Sigmoid colon (tissue), 7 donors: ENCODE measurements around the gene MYO1A. TPM values are rescaled to one million over a fixed set of nuclear protein-coding genes. Genes with fewer than 3 reads are reported as not detected.
"Not testable (repeated sequence)": the region's sequence is repeated elsewhere in the genome, so short reads cannot be mapped to it uniquely, and the experiment has no call there.

Experiments used
- DNase-seq: peaks from one replicate; pipeline ENCODE4 v3.0.0-alpha.2; 2019
- H3K27ac ChIP-seq, 4 donors: fragments of 200-600 bp; sonication (generic); one replicate each; pipeline ENCODE4 v1.5.1; 2016 to 2019; ENCODE audit warnings: mild to moderate bottlenecking in 1 of 4
- H3K27me3 ChIP-seq, 3 donors: fragments of 200-600 bp; sonication (generic); one replicate each; pipeline ENCODE4 v1.5.1; 2019; ENCODE audit warnings: mild to moderate bottlenecking in 1 of 3
- H3K36me3 ChIP-seq, 4 donors: fragments of 200-600 bp; sonication (generic); one replicate each; pipeline ENCODE4 v1.5.1; 2016 to 2019
- H3K4me1 ChIP-seq, 4 donors: fragments of 200-600 bp; sonication (generic); one replicate each; pipeline ENCODE4 v1.5.1; 2017 to 2019
- H3K4me3 ChIP-seq, 4 donors: fragments of 200-600 bp; sonication (generic); one replicate each; pipeline ENCODE4 v1.5.1; 2017 to 2019; ENCODE audit warnings: mild to moderate bottlenecking in 2 of 4, moderate library complexity in 1 of 4
- H3K9me3 ChIP-seq, 4 donors: fragments of 200-600 bp in 3 of 4; sonication (generic) in 3 of 4; one replicate each; pipeline versions ENCODE4 v1.5.1 to v1.6.1; 2013 to 2019
- CTCF ChIP-seq, 4 experiments: fragments of 450-650 bp in 3 of 4; fragments of 200-600 bp in 1 of 4; IDR thresholded peaks; one replicate each; pipeline ENCODE4 v1.5.1; 2016 to 2019; ENCODE audit warnings: antibody characterized with exemption in 4 of 4, mild to moderate bottlenecking in 3 of 4, moderate library complexity in 2 of 4
- EP300 ChIP-seq, 4 donors: sonication (generic); formaldehyde crosslinking; IDR thresholded peaks; one replicate each; pipeline ENCODE4 v1.6.1; 2017; ENCODE audit warnings: antibody characterized with exemption in 4 of 4
- POLR2A ChIP-seq, 2 donors: fragments of 450-650 bp; IDR thresholded peaks; one replicate each; pipeline ENCODE4 v1.6.1; 2016; ENCODE audit warnings: antibody characterized with exemption in 2 of 2, mild to moderate bottlenecking in 2 of 2, moderate library complexity in 2 of 2
- POLR2AphosphoS5 ChIP-seq, 4 donors: sonication (generic); formaldehyde crosslinking; IDR thresholded peaks; one replicate each; pipeline ENCODE4 v1.6.1; 2017; ENCODE audit warnings: antibody characterized with exemption in 4 of 4
- WGBS, 2 donors: extraction: QIAGEN DNeasy Blood & Tissue Kit; methylation state at CpG; one replicate each; pipeline ENCODE4 v1.1.7; 2013; 5-methylcytosine and 5-hydroxymethylcytosine counted together
- intact Hi-C: fragments of 100-400 bp; cut with DNase I; formaldehyde crosslinking; loops from one replicate; pipeline ENCODE4 v1.15.1; 2023
- polyA plus RNA-seq, 3 donors: library from polyadenylated mRNA; stranded (reverse); fragments of 200-250 nt; gene quantifications; one replicate each; pipeline ENCODE4 v1.2.3, GENCODE V29; 2013
- total RNA-seq, 4 donors: library from RNA; depleted of rRNA; stranded (reverse); fragments of >200 nt; gene quantifications; one replicate each; pipeline ENCODE4 v1.1.0, GENCODE V29; 2016
- donor health status: healthy with polysubstance abuse.
- donor health status: Bipolar disorder and iron deficiency.
- donor health status: healthy.

MYO1A gene
- total and polyA plus RNA-seq, 7 donors: 0.71 to 112 (median 7.2) TPM

GRCh38 chr12:57080855-57081254 lies 30.9 kb upstream of the MYO1A start:
- Histone ChIP-seq H3K36me3 (peaks cover 0 to 7% (median 0%) of the 10 kb centered on the region in 4 donors), H3K27ac (no peak overlapping the region), H3K4me3 (no peak overlapping the region), H3K9me3 (no peaks in the 10 kb centered on the region), H3K27me3 (no peaks in the 10 kb centered on the region), H3K4me1 (peaks cover 0 to 26% (median 23%) of the 10 kb centered on the region in 4 donors)
- TF ChIP-seq CTCF (IDR thresholded peaks at IDR 0.05): no peak
- no peak for TF ChIP-seq POLR2AphosphoS5 (IDR thresholded peaks at IDR 0.05)
- no peak for TF ChIP-seq EP300 (IDR thresholded peaks at IDR 0.05)
- TF ChIP-seq POLR2A (IDR thresholded peaks at IDR 0.05): no peak
- intact Hi-C loops: no loop called here
- 96 to 98% methylated on average over 1 of the region's 1 CpG for WGBS, 2 donors
- DNase-seq: no peak

- Histone ChIP-seq H3K36me3 (peaks cover 0 to 7% (median 0%) of the 10 kb centered on the region in 4 donors), H3K4me3 (no peak overlapping the region), H3K9me3 (no peaks in the 10 kb centered on the region), H3K4me1 (peaks cover 0 to 22% (median 19%) of the 10 kb centered on the region in 4 donors), H3K27me3 (no peaks in the 10 kb centered on the region), H3K27ac (peak overlapping the region; percentile 84 to 89 (median 88))
- WGBS, 2 donors: 82 to 95% methylated on average over 1 of the region's 1 CpG
- intact Hi-C loops: no loop called here
- TF ChIP-seq CTCF (IDR thresholded peaks at IDR 0.05): no peak
- TF ChIP-seq EP300 (IDR thresholded peaks at IDR 0.05): no peak
- no peak for TF ChIP-seq POLR2A (IDR thresholded peaks at IDR 0.05)
- TF ChIP-seq POLR2AphosphoS5 (IDR thresholded peaks at IDR 0.05): no peak
- no peak for DNase-seq
These were observed 29.9 kb upstream of the MYO1A start for GRCh38 chr12:57079821-57080220.

GRCh38 chr12:57078519-57079404 lies 28.8 kb upstream of the MYO1A start, which contains the start of gene NEMP1:
TSS of gene NEMP1 (minus strand) at chr12:57078791. CDS start at chr12:57078745, 46 bp downstream.
- intact Hi-C loops: no loop called here
- DNase-seq: peak; percentile 99
- TF ChIP-seq EP300 (IDR thresholded peaks at IDR 0.05): peak in 1 of 4 donors; percentile 12
- TF ChIP-seq POLR2A (IDR thresholded peaks at IDR 0.05): peak in 1 of 2 donors; percentile 11
- TF ChIP-seq CTCF (IDR thresholded peaks at IDR 0.05): no peak
- TF ChIP-seq POLR2AphosphoS5 (IDR thresholded peaks at IDR 0.05): peak; percentile 42 to 75 (median 74)

GRCh38 chr12:57073566-57074450 lies 23.9 kb upstream of the MYO1A start:
- H3K27ac ChIP-seq: peak overlapping the region; percentile 73 to 85 (median 78)
- WGBS, 2 donors: 94 to 98% methylated on average over 6 of the region's 6 CpGs

More at GRCh38 chr12:57078519-57079404, 28.8 kb upstream of the MYO1A start, which contains the start of gene NEMP1:
- Histone ChIP-seq H3K27me3 (no peaks in the 10 kb centered on the region), H3K4me1 (peaks cover 0 to 22% (median 21%) of the 10 kb centered on the region in 4 donors), H3K27ac (peak within 1 kb of the TSS; percentile 84 to 89 (median 88)), H3K36me3 (peaks cover 0 to 7% (median 0%) of the 10 kb centered on the region in 4 donors), H3K9me3 (no peaks in the 10 kb centered on the region), H3K4me3 (peak within 1 kb of the TSS; percentile 67 to 87 (median 82))
- WGBS, 2 donors: 1% methylated on average over 39 of the region's 39 CpGs

More at GRCh38 chr12:57073566-57074450, 23.9 kb upstream of the MYO1A start:
- DNase-seq, H3K27me3 ChIP-seq, H3K9me3 ChIP-seq: not testable (repeated sequence)
- peaks cover 0 to 43% (median 28%) of the 10 kb centered on the region in 4 donors for H3K4me1 ChIP-seq
- peaks cover 0 to 15% (median under 1%) of the 10 kb centered on the region in 4 donors for H3K36me3 ChIP-seq
- intact Hi-C loops: loop anchor here (5.0 kb wide), 2 partner anchors 53 to 163 kb away; partner anchors contain the start of gene LRP1
- peak overlapping the region in 2 of 4 donors; percentile 33 to 34 for H3K4me3 ChIP-seq
